Adipose tissue (tissue), 3 donors: Measurements from ENCODE around the gene KRTAP3-3. TPM values are rescaled to one million over a fixed set of nuclear protein-coding genes. Genes with fewer than 3 reads are reported as not detected.

Source experiments
- H3K27ac ChIP-seq: one replicate; pipeline ENCODE4 v1.5.1; 2013; ENCODE audit warnings: low read depth, low read length
- WGBS, 3 donors: extraction: QIAGEN DNeasy Blood & Tissue Kit; methylation state at CpG; one replicate each; pipeline ENCODE4 v1.1.7; 2013; 5-methylcytosine and 5-hydroxymethylcytosine counted together
- polyA plus RNA-seq, 3 donors: library from polyadenylated mRNA; stranded (reverse); fragments of 200-250 nt; gene quantifications; one replicate each; pipeline ENCODE4 v1.2.3, GENCODE V29; 2013
- donor health status: healthy with polysubstance abuse.
- donor health status: Bipolar disorder and iron deficiency.
- donor health status: healthy.

The KRTAP3-3 gene
- polyA plus RNA-seq, 3 donors = not detected

GRCh38 chr17:40974366-40974765, 19.6 kb downstream of the KRTAP3-3 start:
- no peak overlapping the region for H3K27ac ChIP-seq
- WGBS, 3 donors = 68 to 92% (median 91%) methylated on average over 3 of the region's 3 CpGs

- WGBS, 3 donors = 77 to 92% (median 84%) methylated on average over 1 of the region's 1 CpG
- no peak overlapping the region for H3K27ac ChIP-seq
These were observed 26.4 kb downstream of the KRTAP3-3 start for GRCh38 chr17:40967582-40967981.

- WGBS, 3 donors = 33 to 83% (median 64%) methylated on average over 1 of the region's 1 CpG
- H3K27ac ChIP-seq = no peak within 1 kb of the TSS
These were observed 27.1 kb downstream of the KRTAP3-3 start, which contains the start of gene KRT39 for GRCh38 chr17:40966848-40967247. Gene KRT39 (minus strand): TSS chr17:40966948. CDS start chr17:40966856, 92 bp downstream.

GRCh38 chr17:40963838-40964237, 30.1 kb downstream of the KRTAP3-3 start:
- 48 to 54% (median 53%) methylated on average over 1 of the region's 1 CpG for WGBS, 3 donors
- H3K27ac ChIP-seq = no peak overlapping the region

GRCh38 chr17:40962059-40962561, 31.9 kb downstream of the KRTAP3-3 start:
- no peak overlapping the region for H3K27ac ChIP-seq
- WGBS, 3 donors = 82 to 96% (median 84%) methylated on average over 4 of the region's 4 CpGs

- H3K27ac ChIP-seq = no peak overlapping the region
- 56 to 92% (median 81%) methylated on average over 1 of the region's 1 CpG for WGBS, 3 donors
These were observed 32.4 kb downstream of the KRTAP3-3 start for GRCh38 chr17:40961591-40961990.

GRCh38 chr17:40960144-40960543, 33.8 kb downstream of the KRTAP3-3 start:
- WGBS, 3 donors = 50 to 64% (median 58%) methylated on average over 10 of the region's 10 CpGs
- no peak overlapping the region for H3K27ac ChIP-seq

GRCh38 chr17:40958086-40958953, 35.6 kb downstream of the KRTAP3-3 start:
- H3K27ac ChIP-seq = no peak overlapping the region
- WGBS, 3 donors = 63 to 89% (median 88%) methylated on average over 12 of the region's 12 CpGs

GRCh38 chr17:40956401-40957254, 37.3 kb downstream of the KRTAP3-3 start:
- WGBS, 3 donors = 57 to 79% (median 70%) methylated on average over 8 of the region's 8 CpGs

GRCh38 chr17:40953881-40954280, 40.1 kb downstream of the KRTAP3-3 start:
- H3K27ac ChIP-seq = no peak overlapping the region
- WGBS, 3 donors = 65 to 87% (median 83%) methylated on average over 2 of the region's 2 CpGs

More at GRCh38 chr17:40956401-40957254, 37.3 kb downstream of the KRTAP3-3 start:
- H3K27ac ChIP-seq = no peak overlapping the region

GRCh38 chr17:40952661-40953060, 41.3 kb downstream of the KRTAP3-3 start:
- no peak overlapping the region for H3K27ac ChIP-seq
- 48 to 71% (median 68%) methylated on average over 1 of the region's 1 CpG for WGBS, 3 donors

GRCh38 chr17:40952154-40952553, 41.8 kb downstream of the KRTAP3-3 start:
- no peak overlapping the region for H3K27ac ChIP-seq
- 81 to 90% (median 86%) methylated on average over 2 of the region's 2 CpGs for WGBS, 3 donors

- WGBS, 3 donors = 93 to 97% (median 96%) methylated on average over 2 of the region's 2 CpGs
- no peak overlapping the region for H3K27ac ChIP-seq
These were observed 42.8 kb downstream of the KRTAP3-3 start for GRCh38 chr17:40951011-40951622.

GRCh38 chr17:40950176-40950575, 43.8 kb downstream of the KRTAP3-3 start:
- no peak overlapping the region for H3K27ac ChIP-seq
- 78 to 86% (median 82%) methylated on average over 7 of the region's 7 CpGs for WGBS, 3 donors

- WGBS, 3 donors = 22 to 42% (median 36%) methylated on average over 10 of the region's 10 CpGs
- H3K27ac ChIP-seq = no peak overlapping the region
These were observed 44.5 kb downstream of the KRTAP3-3 start for GRCh38 chr17:40949418-40949817.

GRCh38 chr17:40947929-40948328, 46.0 kb downstream of the KRTAP3-3 start:
- H3K27ac ChIP-seq = no peak overlapping the region
- WGBS, 3 donors = 67 to 76% (median 71%) methylated on average over 2 of the region's 2 CpGs

- H3K27ac ChIP-seq = no peak overlapping the region
- 43 to 89% (median 81%) methylated on average over 6 of the region's 6 CpGs for WGBS, 3 donors
These were observed 48.5 kb downstream of the KRTAP3-3 start for GRCh38 chr17:40945414-40945813.

GRCh38 chr17:40944531-40944930, 49.4 kb downstream of the KRTAP3-3 start:
- WGBS, 3 donors = 26 to 48% (median 42%) methylated on average over 1 of the region's 1 CpG
- H3K27ac ChIP-seq = no peak overlapping the region
